GM15510 (cell line): Measurements from ENCODE around the gene PDZD4.
A peak's percentile ranks its signal among the peaks of the same experiment; 100 is the strongest.

ENCODE experiments used
- POLR2A ChIP-seq: IDR thresholded peaks from 3 replicates; pipeline ENCODE4 v1.6.1; 2011; ENCODE audit warnings: borderline replicate concordance; ENCODE audit not compliant: insufficient read length; ENCODE audit errors: extremely low read depth

PDZD4 gene

DNA sequence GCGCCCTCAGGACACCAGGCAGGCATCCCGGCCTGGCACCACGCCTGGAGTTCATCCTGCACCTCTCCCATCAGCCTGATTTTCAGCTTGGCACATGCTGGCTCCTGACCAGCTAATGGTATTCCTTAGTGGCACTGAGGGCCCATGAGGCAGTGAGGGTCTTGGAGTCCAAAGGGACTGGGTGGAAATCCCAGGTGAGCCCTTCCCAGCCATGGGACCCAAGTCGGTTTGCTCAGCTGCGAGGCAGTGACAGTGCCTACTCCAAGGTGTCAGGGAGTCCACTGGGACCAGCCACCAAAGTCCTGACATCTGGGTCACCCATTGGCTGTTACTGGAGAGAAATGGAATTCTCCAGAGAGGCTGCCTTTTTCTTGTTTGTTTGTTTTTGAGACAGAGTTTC lies 31.0 kb downstream of the PDZD4 start:
- TF ChIP-seq POLR2A, result no peak

- TF ChIP-seq POLR2A, result no peak
Observed at GRCh38 chrX:153797415-153798015, 32.8 kb downstream of the PDZD4 start.

DNA sequence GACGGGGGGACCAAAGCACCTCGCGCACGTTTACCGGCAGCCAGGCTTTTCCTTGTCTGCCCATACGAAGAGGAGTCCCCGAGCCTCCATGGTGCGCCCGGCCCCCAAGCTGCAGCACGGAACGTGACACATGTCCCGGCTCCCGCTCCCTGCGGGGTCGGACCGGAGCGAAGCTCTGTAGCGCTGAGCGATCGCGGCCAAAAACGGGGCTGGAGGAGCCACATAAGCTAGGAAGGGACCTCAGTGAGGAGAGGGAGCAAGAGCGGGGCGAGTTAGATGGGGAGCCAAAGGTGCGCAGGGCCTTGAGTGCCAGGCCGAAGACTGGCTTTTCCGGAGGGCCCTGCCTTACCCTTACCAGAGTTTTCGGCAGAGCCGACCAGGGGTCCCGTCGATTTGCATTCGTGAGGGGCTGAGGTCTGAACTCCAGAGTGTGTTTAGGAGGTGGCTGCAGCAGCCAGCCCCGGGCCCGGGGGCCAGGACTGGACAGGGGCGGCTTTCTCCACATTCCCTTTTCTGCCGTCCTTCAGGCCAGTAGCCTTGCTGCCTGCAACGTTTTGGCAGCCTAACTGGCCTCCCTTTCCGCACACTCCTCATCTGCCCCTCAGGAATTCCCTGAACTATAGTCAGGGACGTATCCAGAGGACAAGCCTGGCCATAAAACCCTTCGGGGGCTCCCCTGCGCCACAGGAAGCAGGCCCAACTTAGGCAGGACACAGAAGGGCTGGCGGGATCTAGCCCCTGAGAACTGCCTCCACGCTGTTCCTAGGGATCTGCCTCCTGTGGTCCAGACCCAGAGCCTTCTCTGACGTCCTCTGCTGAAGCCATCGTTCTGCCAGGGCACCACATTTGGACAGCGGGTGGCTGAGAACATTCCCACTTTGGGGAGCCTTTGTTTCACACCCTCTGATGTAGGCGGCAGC lies 35.2 kb downstream of the PDZD4 start:
- no peak for TF ChIP-seq POLR2A

DNA sequence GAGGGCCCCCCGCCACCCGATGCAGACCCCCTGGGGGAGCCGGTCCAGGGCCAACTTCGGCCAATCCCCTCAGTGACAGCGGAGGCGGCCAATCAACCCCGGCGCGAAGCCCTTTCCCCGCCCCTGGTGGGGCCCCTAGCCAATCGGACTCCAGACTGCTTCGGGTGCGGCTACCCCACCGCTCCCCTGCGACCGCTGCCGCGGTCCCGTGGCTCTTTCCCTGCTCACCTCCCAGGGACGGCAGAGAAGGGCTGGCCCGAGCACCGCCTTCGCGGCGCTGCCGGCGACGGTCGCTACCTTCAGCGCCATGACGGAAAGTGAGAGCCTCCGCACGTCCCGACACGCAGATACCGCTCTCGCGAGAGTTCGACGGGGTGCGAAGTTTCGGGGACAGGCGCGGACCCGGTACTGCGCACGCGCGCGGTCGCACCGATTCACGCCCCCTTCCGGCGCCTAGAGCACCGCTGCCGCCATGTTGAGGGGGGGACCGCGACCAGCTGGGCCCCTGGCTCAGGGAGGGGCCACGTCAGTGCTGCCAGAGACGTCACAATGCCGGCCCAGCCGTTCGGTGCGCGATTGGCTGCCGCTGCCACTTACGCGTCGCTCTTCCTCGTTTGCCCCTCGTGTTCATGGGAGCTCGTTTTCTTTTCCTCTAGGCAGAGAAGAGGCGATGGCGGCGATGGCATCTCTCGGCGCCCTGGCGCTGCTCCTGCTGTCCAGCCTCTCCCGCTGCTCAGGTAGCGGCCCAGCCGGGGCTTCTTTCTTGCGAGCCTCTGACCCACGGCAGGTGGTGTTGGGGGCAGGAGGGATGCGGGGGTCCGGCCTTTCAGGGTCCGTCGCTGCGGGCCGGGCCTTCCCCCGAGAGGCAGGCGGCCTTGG lies 36.1 kb downstream of the PDZD4 start, which contains the start of the genes IDH3G and SSR4:
Gene IDH3G, minus strand, starts transcription at position 358 of the 879 bp plus-strand sequence. Its CDS starts 49 bp downstream, at position 309.
Gene SSR4, plus strand, starts transcription at position 651 of the 879 bp plus-strand sequence. Its CDS starts 20 bp downstream, at position 671.
- TF ChIP-seq POLR2A, result peak; percentile 61

GRCh38 chrX:153793291-153793690 lies 37.1 kb downstream of the PDZD4 start:
- TF ChIP-seq POLR2A, result no peak

DNA sequence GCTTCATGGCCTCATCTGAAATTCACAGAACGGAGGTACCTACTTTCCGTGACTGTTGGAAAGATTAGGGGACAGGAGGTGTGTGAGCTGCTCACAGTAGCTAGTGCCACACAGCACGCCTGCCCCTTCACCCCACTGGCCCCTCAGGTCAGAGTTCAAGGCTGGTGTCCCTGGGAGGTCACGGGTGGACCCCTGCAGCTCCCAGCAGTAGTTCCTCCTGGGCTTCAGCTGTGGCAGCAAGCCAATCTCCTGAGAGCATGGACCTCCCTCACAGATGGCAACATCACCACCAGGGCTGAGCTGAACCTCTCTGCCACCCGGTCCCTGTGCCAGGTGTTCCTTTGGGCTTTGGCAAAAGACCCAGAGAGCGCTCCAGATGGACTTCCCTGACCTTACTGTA lies 38.0 kb downstream of the PDZD4 start:
- no peak for TF ChIP-seq POLR2A

- no peak for TF ChIP-seq POLR2A
Observed at GRCh38 chrX:153791104-153791852, 39.1 kb downstream of the PDZD4 start.

GRCh38 chrX:153789654-153790053 lies 40.7 kb downstream of the PDZD4 start:
- TF ChIP-seq POLR2A, result no peak

DNA sequence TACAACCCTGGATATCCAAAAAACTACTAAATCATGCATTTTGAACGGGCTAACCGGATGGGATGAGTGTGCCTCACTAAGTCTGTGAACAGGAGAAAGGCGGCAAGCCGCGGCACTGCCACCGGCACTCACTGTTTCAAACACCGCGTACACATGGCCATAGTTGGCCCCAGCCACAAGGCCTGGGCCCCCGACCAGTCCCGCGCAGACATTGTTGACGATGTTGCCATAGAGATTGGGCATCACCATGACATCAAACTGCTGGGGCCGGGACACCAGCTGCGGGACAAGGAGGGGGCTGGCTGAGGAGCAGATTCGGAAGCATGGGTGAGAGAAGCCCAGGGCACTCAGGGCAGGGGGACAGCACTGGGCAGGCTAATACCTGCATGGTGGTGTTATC lies 43.7 kb downstream of the PDZD4 start:
- no peak for TF ChIP-seq POLR2A

DNA sequence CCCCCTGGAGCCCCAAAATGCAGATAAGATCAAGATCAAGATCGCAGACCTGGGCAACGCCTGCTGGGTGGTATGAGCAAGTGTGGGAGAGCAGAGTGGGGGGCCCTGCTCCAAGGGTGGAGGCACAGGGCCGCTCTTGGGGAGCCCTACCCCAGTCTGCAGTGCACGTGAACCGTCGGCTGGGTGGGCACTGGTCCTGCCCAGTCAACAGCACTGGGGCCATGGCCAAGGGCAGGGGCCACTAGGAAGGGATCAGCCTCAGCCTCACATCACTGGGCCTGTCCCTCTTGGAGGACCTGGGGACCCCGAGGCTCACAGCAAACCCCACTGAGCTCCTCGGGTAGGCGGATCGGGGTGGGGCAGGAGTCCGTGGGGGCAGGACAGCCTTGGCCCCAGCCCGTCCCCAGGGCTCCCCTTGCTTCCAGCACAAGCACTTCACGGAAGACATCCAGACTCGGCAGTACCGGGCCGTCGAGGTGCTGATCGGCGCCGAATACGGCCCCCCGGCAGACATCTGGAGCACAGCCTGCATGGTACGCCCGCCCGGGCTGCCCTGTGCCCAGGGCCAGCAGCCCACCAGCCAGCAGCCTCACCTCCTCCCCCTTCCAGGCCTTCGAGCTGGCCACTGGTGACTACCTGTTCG lies 45.9 kb downstream of the PDZD4 start:
- TF ChIP-seq POLR2A, result no peak

GRCh38 chrX:153783378-153784013 lies 46.8 kb downstream of the PDZD4 start:
- no peak for TF ChIP-seq POLR2A

DNA sequence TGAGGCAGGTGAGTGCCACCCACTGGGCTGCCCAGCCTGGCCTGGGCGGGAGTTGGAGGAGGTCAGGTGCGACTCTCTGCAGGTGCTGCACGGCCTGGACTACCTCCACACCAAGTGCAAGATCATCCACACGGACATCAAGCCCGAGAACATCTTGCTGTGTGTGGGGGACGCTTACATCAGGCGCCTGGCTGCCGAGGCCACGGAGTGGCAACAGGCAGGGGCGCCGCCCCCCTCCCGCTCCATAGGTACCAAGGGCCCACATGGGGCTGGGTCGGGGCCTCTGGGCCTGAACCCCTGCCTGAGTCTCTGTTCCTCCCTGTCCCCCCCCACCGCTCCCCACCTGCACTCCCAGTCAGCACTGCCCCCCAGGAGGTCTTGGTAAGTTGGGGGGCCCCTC lies 47.5 kb downstream of the PDZD4 start:
- no peak for TF ChIP-seq POLR2A

- TF ChIP-seq POLR2A, result no peak
Observed at GRCh38 chrX:153782313-153782712, 48.0 kb downstream of the PDZD4 start.
